ENCODE data around the gene LRCH1. TPM values are rescaled to one million over a fixed set of nuclear protein-coding genes. Genes with fewer than 3 reads are reported as not detected.

Gene LRCH1
- total and polyA plus RNA-seq, 3 donors from 2014 or later, result 8.9 to 17.7 (median 16.8) TPM

DNA sequence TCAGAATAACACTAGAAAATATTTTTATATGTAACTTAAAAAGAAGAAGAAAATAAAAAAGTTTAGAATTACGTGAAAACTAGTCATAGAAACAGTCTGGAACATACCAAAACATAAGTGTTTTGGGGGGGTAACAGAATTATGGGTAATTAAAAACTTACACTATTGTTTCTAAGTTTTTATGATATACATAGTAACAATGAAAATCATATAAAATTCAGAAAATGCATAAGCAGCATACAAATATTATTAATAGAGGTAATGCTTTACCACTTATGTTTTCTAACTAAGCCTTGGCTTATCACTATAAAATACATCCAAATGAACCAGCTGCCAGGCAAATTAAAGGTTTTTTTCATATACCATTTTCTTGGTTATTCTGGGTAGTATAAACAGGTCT, 229.1 kb downstream of the LRCH1 start:
- DNase-seq, result no peak
- no peaks in the 10 kb centered on the region for H3K9me3 ChIP-seq
- H3K4me3 ChIP-seq, result no peak overlapping the region
- 87 to 96% methylated on average over 1 of the region's 1 CpG for WGBS, 2 donors
- TF ChIP-seq, protein P1, sequence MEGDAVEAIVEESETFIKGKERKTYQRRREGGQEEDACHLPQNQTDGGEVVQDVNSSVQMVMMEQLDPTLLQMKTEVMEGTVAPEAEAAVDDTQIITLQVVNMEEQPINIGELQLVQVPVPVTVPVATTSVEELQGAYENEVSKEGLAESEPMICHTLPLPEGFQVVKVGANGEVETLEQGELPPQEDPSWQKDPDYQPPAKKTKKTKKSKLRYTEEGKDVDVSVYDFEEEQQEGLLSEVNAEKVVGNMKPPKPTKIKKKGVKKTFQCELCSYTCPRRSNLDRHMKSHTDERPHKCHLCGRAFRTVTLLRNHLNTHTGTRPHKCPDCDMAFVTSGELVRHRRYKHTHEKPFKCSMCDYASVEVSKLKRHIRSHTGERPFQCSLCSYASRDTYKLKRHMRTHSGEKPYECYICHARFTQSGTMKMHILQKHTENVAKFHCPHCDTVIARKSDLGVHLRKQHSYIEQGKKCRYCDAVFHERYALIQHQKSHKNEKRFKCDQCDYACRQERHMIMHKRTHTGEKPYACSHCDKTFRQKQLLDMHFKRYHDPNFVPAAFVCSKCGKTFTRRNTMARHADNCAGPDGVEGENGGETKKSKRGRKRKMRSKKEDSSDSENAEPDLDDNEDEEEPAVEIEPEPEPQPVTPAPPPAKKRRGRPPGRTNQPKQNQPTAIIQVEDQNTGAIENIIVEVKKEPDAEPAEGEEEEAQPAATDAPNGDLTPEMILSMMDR (IDR thresholded peaks at IDR 0.05), result no peak
- no peak for TF ChIP-seq POLR2A (IDR thresholded peaks at IDR 0.05)
- H3K4me1 ChIP-seq, result no peaks in the 10 kb centered on the region
- H3K36me3 ChIP-seq (ENCODE audit: low read depth, missing control alignments), result no peaks in the 10 kb centered on the region
- no peak overlapping the region for H3K27ac ChIP-seq
- intact Hi-C loops (cut with DNase I; ENCODE audit: low total_unique reads), result no loop called here
- H3K27me3 ChIP-seq, result no peaks in the 10 kb centered on the region

DNA sequence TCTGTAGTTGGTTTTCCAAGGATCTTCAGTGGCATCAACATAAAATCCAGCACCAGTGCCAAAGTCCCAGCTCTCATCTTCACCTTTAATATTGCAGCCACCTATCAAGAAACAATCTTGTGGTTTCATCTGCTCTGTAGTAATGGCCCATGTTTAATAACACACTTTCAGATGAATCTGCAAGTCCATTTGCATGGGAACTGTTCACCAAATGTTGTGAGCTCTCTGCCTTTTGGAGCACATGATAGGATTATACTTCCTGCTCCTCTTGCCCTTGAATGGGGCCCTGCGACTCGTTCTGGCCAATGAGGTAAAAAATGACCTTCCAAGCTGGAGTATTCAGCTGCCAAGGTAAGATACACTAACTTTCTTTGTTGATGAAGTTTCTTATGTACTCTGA, 229.7 kb downstream of the LRCH1 start:
- no peaks in the 10 kb centered on the region for H3K9me3 ChIP-seq
- TF ChIP-seq POLR2A (IDR thresholded peaks at IDR 0.05), result no peak
- TF ChIP-seq, protein P1 (IDR thresholded peaks at IDR 0.05), result no peak
- H3K27ac ChIP-seq, result no peak overlapping the region
- DNase-seq, result no peak
- no peaks in the 10 kb centered on the region for H3K4me1 ChIP-seq
- no peak overlapping the region for H3K4me3 ChIP-seq
- 46 to 64% methylated on average over 2 of the region's 2 CpGs for WGBS, 2 donors
- no peaks in the 10 kb centered on the region for H3K27me3 ChIP-seq
- H3K36me3 ChIP-seq (ENCODE audit: low read depth, missing control alignments), result no peaks in the 10 kb centered on the region
- intact Hi-C loops (cut with DNase I; ENCODE audit: low total_unique reads), result no loop called here

DNA sequence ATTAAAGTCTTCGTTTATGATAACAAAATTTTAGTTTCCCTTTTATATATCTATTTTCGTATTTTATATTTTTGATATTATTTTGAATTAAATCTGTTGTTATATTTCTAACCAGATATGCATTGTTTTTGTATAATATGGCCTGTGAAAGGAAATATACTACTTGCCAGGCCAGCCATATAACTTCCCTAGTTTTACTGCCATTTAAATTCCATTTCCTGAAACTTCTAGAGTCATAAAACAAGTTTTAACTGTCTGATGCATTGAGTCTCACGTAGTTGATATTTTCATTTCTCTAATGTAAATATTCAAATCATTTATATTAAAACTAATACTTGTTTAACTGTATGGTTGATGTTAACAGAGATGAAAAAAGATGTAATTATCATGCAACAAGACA, 230.5 kb downstream of the LRCH1 start:
- intact Hi-C loops (cut with DNase I; ENCODE audit: low total_unique reads), result no loop called here
- no peak for TF ChIP-seq POLR2A (IDR thresholded peaks at IDR 0.05)
- TF ChIP-seq, protein P1 (IDR thresholded peaks at IDR 0.05), result no peak
- no peak for DNase-seq
- 78 to 86% methylated on average over 3 of the region's 3 CpGs for WGBS, 2 donors
- H3K27me3 ChIP-seq, result no peaks in the 10 kb centered on the region
- H3K4me1 ChIP-seq, result no peaks in the 10 kb centered on the region
- no peaks in the 10 kb centered on the region for H3K9me3 ChIP-seq
- no peak overlapping the region for H3K27ac ChIP-seq
- H3K4me3 ChIP-seq, result no peak overlapping the region
- H3K36me3 ChIP-seq (ENCODE audit: low read depth, missing control alignments), result no peaks in the 10 kb centered on the region

DNA sequence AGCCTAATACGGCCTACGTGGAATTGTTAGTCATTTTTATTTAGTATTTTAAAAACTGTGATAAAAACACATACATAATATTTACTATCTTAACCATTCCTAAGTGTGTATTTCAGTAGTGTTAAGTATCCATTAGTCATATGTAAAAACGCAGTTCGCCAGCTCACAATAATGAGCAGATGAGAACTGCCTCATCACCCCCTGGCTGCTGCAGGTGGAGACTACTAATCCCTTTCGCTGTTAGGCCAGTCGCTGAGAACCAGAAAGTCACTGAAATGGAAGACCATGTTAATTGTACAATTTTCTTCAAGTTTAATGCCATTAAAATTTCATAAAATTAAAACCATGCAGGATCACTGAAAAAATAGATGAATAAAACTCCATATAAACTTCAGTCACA, 242.4 kb downstream of the LRCH1 start:
- WGBS, 2 donors, result 55 to 72% methylated on average over 6 of the region's 6 CpGs
- H3K27me3 ChIP-seq, result no peaks in the 10 kb centered on the region
- peaks cover 10% of the 10 kb centered on the region for H3K4me1 ChIP-seq
- no peak overlapping the region for H3K27ac ChIP-seq
- intact Hi-C loops (cut with DNase I; ENCODE audit: low total_unique reads), result no loop called here
- no peak overlapping the region for H3K4me3 ChIP-seq
- no peaks in the 10 kb centered on the region for H3K9me3 ChIP-seq
- DNase-seq, result no peak
- no peak for TF ChIP-seq POLR2A (IDR thresholded peaks at IDR 0.05)
- TF ChIP-seq, protein P1 (IDR thresholded peaks at IDR 0.05), result no peak
- H3K36me3 ChIP-seq (ENCODE audit: low read depth, missing control alignments), result no peaks in the 10 kb centered on the region

DNA sequence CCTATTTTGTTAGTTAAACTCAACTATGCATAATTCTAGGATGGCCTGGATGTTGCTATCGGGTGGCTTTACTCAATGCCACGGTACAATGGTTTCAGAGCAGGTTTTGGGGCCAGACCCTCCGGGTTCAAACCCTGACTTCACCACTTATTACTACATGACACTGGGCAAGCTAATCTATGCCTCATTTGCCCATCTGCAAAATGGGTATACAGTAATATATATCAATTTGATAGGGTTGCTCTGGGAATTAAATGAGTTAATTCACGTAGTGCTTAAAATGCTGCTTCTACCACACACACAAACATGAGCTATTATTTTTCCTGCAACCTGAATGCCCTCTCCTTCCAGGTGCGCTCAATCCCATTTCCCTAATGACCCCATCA, 243.2 kb downstream of the LRCH1 start:
- WGBS, 2 donors, result 40 to 50% methylated on average over 5 of the region's 5 CpGs
- peak overlapping the region; percentile 95 to 96 for H3K27ac ChIP-seq
- H3K9me3 ChIP-seq, result no peaks in the 10 kb centered on the region
- DNase-seq, result no peak
- TF ChIP-seq, protein P1 (IDR thresholded peaks at IDR 0.05), result no peak
- no peak for TF ChIP-seq POLR2A (IDR thresholded peaks at IDR 0.05)
- peak overlapping the region; percentile 85 to 96 for H3K4me3 ChIP-seq
- H3K27me3 ChIP-seq, result no peaks in the 10 kb centered on the region
- peaks cover 10% of the 10 kb centered on the region for H3K4me1 ChIP-seq
- no peaks in the 10 kb centered on the region for H3K36me3 ChIP-seq (ENCODE audit: low read depth, missing control alignments)
- intact Hi-C loops (cut with DNase I; ENCODE audit: low total_unique reads), result no loop called here
